GM10248 (cell line): ENCODE measurements around the gene TSPEAR.
"Not testable (repeated sequence)": the region's sequence is repeated elsewhere in the genome, so short reads cannot be mapped to it uniquely, and the experiment has no call there.

Experiments
- CTCF ChIA-PET: fragments of 300-600 bp; sonication (Branson Sonifier 250); formaldehyde crosslinking; extraction: SDS; loops from one replicate; lab custom pipeline; 2021; ENCODE audit warnings: antibody characterized with exemption; lab: Yijun Ruan, JAX
- POLR2A ChIA-PET: fragments of 350-650 bp; sonication (Branson Sonifier 250); formaldehyde crosslinking; extraction: SDS; loops from one replicate; lab custom pipeline; 2020; ENCODE audit warnings: antibody characterized with exemption; lab: Yijun Ruan, JAX
- DNase-seq: peaks from one replicate; pipeline ENCODE4 v3.0.0; 2012; ENCODE audit errors: extremely low spot score
- CTCF ChIP-seq: IDR thresholded peaks from 2 replicates; pipeline ENCODE4 v1.5.1; 2012; ENCODE audit warnings: mild to moderate bottlenecking, low read depth; ENCODE audit errors: extremely low read depth, missing control alignments, control extremely low read depth

Gene TSPEAR

DNA sequence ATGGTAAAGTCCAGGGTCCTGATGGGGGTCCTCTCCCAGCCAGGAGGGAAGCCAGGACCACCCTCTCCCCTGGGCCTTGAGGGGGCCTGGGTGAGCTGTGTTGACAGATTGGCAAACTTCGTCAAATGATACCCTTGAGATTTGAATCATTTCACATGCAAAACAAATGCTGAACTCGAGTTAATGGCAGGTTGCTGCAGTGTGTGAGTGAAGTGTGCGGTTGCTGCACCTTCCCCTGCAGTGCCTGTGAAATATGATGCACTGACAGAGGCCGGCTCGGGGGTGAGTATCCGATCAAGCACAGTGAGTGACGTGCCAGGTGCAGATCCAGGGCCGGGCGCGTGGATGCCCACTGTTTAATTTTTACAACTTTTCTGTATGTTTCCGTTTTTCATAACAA lies 23.7 kb downstream of the TSPEAR start:
- TF ChIP-seq CTCF: no peak
- ChIA-PET CTCF (no interaction called here), POLR2A (no interaction called here)
- DNase-seq: no peak

DNA sequence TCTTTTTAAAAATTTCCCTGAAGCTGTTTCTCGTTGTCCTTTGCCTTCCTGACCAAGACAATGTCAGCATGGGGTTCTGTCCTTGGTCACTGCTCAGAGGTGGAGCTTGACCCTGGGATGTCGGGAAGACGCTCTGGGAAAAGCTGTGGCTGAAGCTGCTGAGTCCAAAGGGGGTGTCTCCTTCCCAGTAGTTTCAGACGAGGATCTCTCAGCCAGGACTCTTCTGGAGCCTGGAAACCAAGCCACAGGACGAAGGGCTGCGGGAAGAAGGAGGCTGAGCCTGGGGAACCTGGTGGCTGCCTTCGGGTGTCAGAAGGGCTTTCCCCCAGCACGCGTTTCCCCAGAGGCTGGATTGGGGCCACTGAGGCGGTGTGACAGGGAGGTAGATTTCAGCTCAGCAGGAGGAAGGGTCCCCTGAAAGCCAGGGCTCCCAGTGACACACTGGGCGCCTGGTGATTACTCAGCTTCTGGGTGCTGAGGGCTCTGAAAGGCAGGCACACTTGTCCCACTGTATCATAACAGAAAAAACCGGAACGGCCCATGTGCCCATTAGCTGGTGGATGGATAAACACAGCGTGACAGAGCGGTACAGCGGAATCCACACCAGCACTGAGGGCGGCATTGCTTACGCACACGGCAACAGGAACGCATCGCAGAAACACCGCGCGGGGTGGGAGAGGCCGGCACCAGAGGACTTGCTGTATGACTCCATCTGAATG lies 24.4 kb downstream of the TSPEAR start:
- ChIA-PET CTCF (interaction anchor here (1.4 kb wide), 1 partner anchor 23 kb away, joined by 4 read pairs; no protein-coding TSS in a partner anchor), POLR2A (no interaction called here)
- DNase-seq: no peak
- no peak for TF ChIP-seq CTCF

GRCh38 chr21:44686000-44686781 lies 25.2 kb downstream of the TSPEAR start:
- CTCF ChIA-PET: interaction anchor here (0.6 to 1.4 kb wide), 2 partner anchors 10 to 24 kb away, joined by 3 to 4 read pairs; no protein-coding TSS in a partner anchor
- DNase-seq: no peak
- no peak for TF ChIP-seq CTCF
- POLR2A ChIA-PET: no interaction called here

- DNase-seq, CTCF ChIA-PET, POLR2A ChIA-PET: not testable (repeated sequence)
Observed at GRCh38 chr21:44685050-44685449, 26.3 kb downstream of the TSPEAR start.

GRCh38 chr21:44684483-44684882 lies 26.9 kb downstream of the TSPEAR start:
- CTCF ChIA-PET: interaction anchor here (1.0 kb wide), 1 partner anchor 9 kb away, joined by 3 read pairs; no protein-coding TSS in a partner anchor
- TF ChIP-seq CTCF: no peak
- DNase-seq: no peak
- POLR2A ChIA-PET: no interaction called here

GRCh38 chr21:44684077-44684476 lies 27.3 kb downstream of the TSPEAR start:
- no peak for TF ChIP-seq CTCF
- no peak for DNase-seq
- CTCF ChIA-PET: interaction anchor here (1.0 kb wide), 1 partner anchor 10 kb away, joined by 3 read pairs; no protein-coding TSS in a partner anchor
- POLR2A ChIA-PET: no interaction called here
